SK-N-SH (cell line): ENCODE data around the gene OCSTAMP. TPM values are rescaled to one million over a fixed set of nuclear protein-coding genes. Genes with fewer than 3 reads are reported as not detected.

ENCODE experiments used
- CTCF ChIA-PET: fragments of 300-600, 350-600 bp; formaldehyde crosslinking; extraction: SDS; loops from one replicate; lab custom pipeline; 2021; lab: Yijun Ruan, JAX
- POLR2A ChIA-PET: fragments of 350-600 bp; sonication (Branson Sonifier 250); formaldehyde crosslinking; extraction: SDS; loops from one replicate; lab custom pipeline; 2020; ENCODE audit warnings: antibody characterized with exemption, inconsistent platforms; lab: Yijun Ruan, JAX
- DNase-seq: peaks from one replicate; pipeline ENCODE4 v3.0.0; 2012
- H2AFZ ChIP-seq: fragments of 200-600 bp; sonication (generic); 2 replicates; pipeline ENCODE4 v1.8.1; 2016; ENCODE audit warnings: antibody characterized with exemption, mild to moderate bottlenecking, low read depth
- H3F3A ChIP-seq: fragments of 200-600 bp; sonication (generic); replicated peaks from 2 replicates; pipeline ENCODE3; 2016; ENCODE audit warnings: antibody characterized with exemption, mild to moderate bottlenecking; ENCODE audit not compliant: insufficient read depth
- H3K27ac ChIP-seq, 2 experiments: fragments of 200-500 bp in 1 of 2; fragments of 200-600 bp in 1 of 2; sonication (Bioruptor generic) in 1 of 2; sonication (generic), shearing (Covaris generic) in 1 of 2; 2 replicates each; pipeline versions ENCODE4 v1.5.1 to v1.6.1; 2014 to 2016; ENCODE audit warnings: low read depth in 2 of 2, inconsistent platforms in 1 of 2, low read length in 1 of 2, mild to moderate bottlenecking in 1 of 2, mixed read lengths in 1 of 2
- H3K27me3 ChIP-seq: fragments of 200-600 bp; sonication (generic), shearing (Covaris generic); 2 replicates; pipeline ENCODE4 v1.6.1; 2016; ENCODE audit warnings: mixed run types; ENCODE audit not compliant: insufficient read depth
- H3K36me3 ChIP-seq, 2 experiments: fragments of 200-500 bp in 1 of 2; fragments of 200-600 bp in 1 of 2; sonication (Bioruptor generic) in 1 of 2; sonication (generic) in 1 of 2; replicated peaks in 1 of 2; 2 replicates each; pipeline versions ENCODE3 to v1.5.1; 2014 to 2016; ENCODE audit warnings: low read length in 1 of 2, mild to moderate bottlenecking in 1 of 2; ENCODE audit not compliant: insufficient read depth in 2 of 2, control insufficient read depth in 1 of 2
- H3K4me1 ChIP-seq, 2 experiments: fragments of 200-500 bp in 1 of 2; fragments of 200-600 bp in 1 of 2; sonication (Bioruptor generic) in 1 of 2; sonication (generic), shearing (Covaris generic) in 1 of 2; 2 replicates each; pipeline versions ENCODE4 v1.5.1 to v1.6.1; 2014 to 2016; ENCODE audit warnings: low read depth in 1 of 2, low read length in 1 of 2, mixed run types in 1 of 2; ENCODE audit not compliant: insufficient read depth in 2 of 2, control insufficient read depth in 1 of 2
- H3K4me2 ChIP-seq: fragments of 200-600 bp; sonication (generic), shearing (Covaris generic); 2 replicates; pipeline ENCODE4 v1.6.1; 2017; ENCODE audit warnings: mixed run types
- H3K4me3 ChIP-seq, 2 experiments: fragments of 200-500 bp in 1 of 2; fragments of 200-600 bp in 1 of 2; sonication (Bioruptor generic) in 1 of 2; sonication (generic), shearing (Covaris generic) in 1 of 2; 2 replicates each; pipeline versions ENCODE4 v1.5.1 to v1.8.1; 2014 to 2016; ENCODE audit warnings: low read depth in 2 of 2, inconsistent platforms in 1 of 2, low read length in 1 of 2, mild to moderate bottlenecking in 1 of 2, mixed read lengths in 1 of 2, moderate library complexity in 1 of 2
- H3K79me2 ChIP-seq: fragments of 200-600 bp; sonication (generic); 2 replicates; pipeline ENCODE4 v1.8.1; 2017; ENCODE audit warnings: mild to moderate bottlenecking; ENCODE audit not compliant: insufficient read depth
- H3K9ac ChIP-seq: fragments of 200-600 bp; sonication (generic); 2 replicates; pipeline ENCODE4 v1.6.1; 2017; ENCODE audit warnings: mixed run types
- H3K9me2 ChIP-seq: fragments of 200-600 bp; sonication (generic); 2 replicates; pipeline ENCODE4 v1.6.1; 2017; ENCODE audit warnings: mixed run types
- H3K9me3 ChIP-seq: fragments of 200-600 bp; sonication (generic); 2 replicates; pipeline ENCODE4 v1.6.1; 2017; ENCODE audit warnings: mixed run types, mild to moderate bottlenecking, moderate library complexity
- H4K20me1 ChIP-seq: fragments of 200-600 bp; sonication (generic); 2 replicates; pipeline ENCODE4 v1.6.1; 2017; ENCODE audit warnings: mild to moderate bottlenecking, mixed run types; ENCODE audit not compliant: insufficient read depth
- CHD2 ChIP-seq: fragments of 150-350 bp; IDR thresholded peaks from 2 replicates; pipeline ENCODE4 v1.6.1; 2018; ENCODE audit warnings: low read length; ENCODE audit not compliant: partially characterized antibody
- CTCF ChIP-seq: fragments of 200-600 bp; sonication (generic); IDR thresholded peaks from 2 replicates; pipeline ENCODE4 v1.6.1; 2017; ENCODE audit warnings: antibody characterized with exemption, mild to moderate bottlenecking, moderate library complexity
- ELF1 ChIP-seq: IDR thresholded peaks from 2 replicates; pipeline ENCODE4 v1.4.0; 2012
- EP300 ChIP-seq, 2 experiments: IDR thresholded peaks; 2 replicates each; pipeline versions ENCODE4 v1.4.0 to v1.6.1; 2012; ENCODE audit warnings: borderline replicate concordance in 1 of 2, low read depth in 1 of 2, low read length in 1 of 2
- FOSL2 ChIP-seq: IDR thresholded peaks from 2 replicates; pipeline ENCODE4 v1.4.0; 2012; ENCODE audit warnings: low read depth, mild to moderate bottlenecking, moderate library complexity, borderline replicate concordance
- FOXJ3 ChIP-seq: sonication (generic); formaldehyde crosslinking; IDR thresholded peaks from 2 replicates; pipeline ENCODE4 v1.5.1; 2020; ENCODE audit warnings: mild to moderate bottlenecking, missing genetic modification reagents
- GABPA ChIP-seq: IDR thresholded peaks from 2 replicates; pipeline ENCODE4 v1.4.0; 2012; ENCODE audit warnings: low read depth, mild to moderate bottlenecking
- GATA2 ChIP-seq: sonication (generic); formaldehyde crosslinking; IDR thresholded peaks from 2 replicates; pipeline ENCODE4 v1.5.0; 2020; ENCODE audit warnings: mild to moderate bottlenecking, missing genetic modification reagents
- IRF3 ChIP-seq: fragments of 150-350 bp; IDR thresholded peaks from 2 replicates; pipeline ENCODE4 v1.6.1; 2016; ENCODE audit warnings: mild to moderate bottlenecking, low read depth, low read length
- MEF2A ChIP-seq: IDR thresholded peaks from 2 replicates; pipeline ENCODE4 v1.4.0; 2012; ENCODE audit warnings: low read depth, borderline replicate concordance
- NFIC ChIP-seq: IDR thresholded peaks from 2 replicates; pipeline ENCODE4 v1.4.0; 2012; ENCODE audit warnings: borderline replicate concordance
- NRF1 ChIP-seq: IDR thresholded peaks from 2 replicates; pipeline ENCODE4 v1.6.1; 2012; ENCODE audit warnings: low read depth, mild to moderate bottlenecking, low read length
- POLR2AphosphoS5 ChIP-seq: IDR thresholded peaks from 2 replicates; pipeline ENCODE4 v1.6.1; 2012; ENCODE audit warnings: low read depth, low read length
- RAD21 ChIP-seq: IDR thresholded peaks from 2 replicates; pipeline ENCODE4 v1.6.1; 2012; ENCODE audit warnings: mild to moderate bottlenecking, low read length
- REST ChIP-seq: IDR thresholded peaks from 2 replicates; pipeline ENCODE4 v1.6.1; 2012; ENCODE audit warnings: mild to moderate bottlenecking, low read depth, low read length, moderate library complexity
- TAF1 ChIP-seq: IDR thresholded peaks from 2 replicates; pipeline ENCODE4 v1.6.1; 2012; ENCODE audit warnings: low read depth, mild to moderate bottlenecking, low read length, moderate library complexity, borderline replicate concordance
- USF1 ChIP-seq: IDR thresholded peaks from 2 replicates; pipeline ENCODE4 v1.4.0; 2012; ENCODE audit warnings: low read depth, borderline replicate concordance
- USF2 ChIP-seq: fragments of 150-350 bp; IDR thresholded peaks from 2 replicates; pipeline ENCODE4 v1.6.1; 2017; ENCODE audit warnings: antibody characterized with exemption, low read length, low read depth, borderline replicate concordance
- WGBS: methylation state at CpG from one replicate; pipeline ENCODE4 v1.1.6; 2017; ENCODE audit warnings: low lambda C conversion rate; 5-methylcytosine and 5-hydroxymethylcytosine counted together
- polyA plus RNA-seq, 3 experiments: library from polyadenylated mRNA; depleted of rRNA; stranded (reverse); fragments of >200 nt; gene quantifications; 2 replicates each; pipeline ENCODE4 v1.2.3, GENCODE V29; 2012

Gene OCSTAMP
- polyA plus RNA-seq, 1 of the 3 experiments (the other 2 are of a cell fraction), result not detected

DNA sequence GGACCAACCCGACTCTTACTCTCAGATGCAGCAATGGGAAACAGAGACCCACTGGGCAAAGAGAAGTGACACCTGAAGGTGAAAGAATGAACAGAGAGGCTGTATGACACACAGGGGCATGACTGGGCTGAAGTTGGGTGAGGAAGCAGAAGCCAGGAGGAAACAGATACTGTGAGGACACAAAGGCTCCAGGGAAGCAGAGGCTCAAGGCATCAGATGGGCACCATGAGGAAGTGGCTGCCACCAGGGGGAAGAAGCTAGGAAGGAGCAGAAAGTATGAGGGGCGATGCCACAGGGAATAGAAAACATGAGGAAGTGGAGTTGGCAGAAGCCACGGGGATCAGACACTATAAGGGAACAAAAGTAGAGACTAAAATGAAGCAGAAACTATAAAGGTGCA is 30.9 kb upstream of the OCSTAMP start:
- H3K79me2 ChIP-seq, result no peaks in the 10 kb centered on the region
- H3F3A ChIP-seq, result no peaks in the 10 kb centered on the region
- no peak overlapping the region for H3K27ac ChIP-seq
- no peaks in the 10 kb centered on the region for H3K4me1 ChIP-seq
- 38% methylated on average over 3 of the region's 3 CpGs for WGBS
- no peak overlapping the region for H3K9ac ChIP-seq
- TF ChIP-seq GATA2 (no peak), NFIC (no peak), FOSL2 (no peak), POLR2AphosphoS5 (no peak), CTCF (no peak), RAD21 (no peak), CHD2 (no peak), MEF2A (no peak), IRF3 (no peak), NRF1 (no peak), ELF1 (no peak), FOXJ3 (CRISPR knock-in tag) (no peak), EP300 (IDR thresholded peaks at IDR 0.05; ENCODE audit: borderline replicate concordance in 1 of 2, low read depth in 1 of 2, low read length in 1 of 2) (no peak), REST (no peak), USF1 (no peak), TAF1 (no peak), GABPA (no peak), USF2 (no peak)
- H3K36me3 ChIP-seq, result no peaks in the 10 kb centered on the region
- H3K4me2 ChIP-seq, result no peak overlapping the region
- H3K9me3 ChIP-seq, result no peaks in the 10 kb centered on the region
- no peak overlapping the region for H3K4me3 ChIP-seq
- no peaks in the 10 kb centered on the region for H4K20me1 ChIP-seq
- POLR2A ChIA-PET, result no interaction called here
- H2AFZ ChIP-seq, result no peak overlapping the region
- no peak for DNase-seq
- CTCF ChIA-PET, result no interaction called here
- H3K9me2 ChIP-seq, result no peaks in the 10 kb centered on the region
- H3K27me3 ChIP-seq, result no peaks in the 10 kb centered on the region
